SK-N-SH (cell line): ENCODE results near the gene BMP4. TPM values are rescaled to one million over a fixed set of nuclear protein-coding genes. Genes with fewer than 3 reads are reported as not detected.

ENCODE experiments used
- CTCF ChIA-PET: fragments of 300-600, 350-600 bp; formaldehyde crosslinking; extraction: SDS; loops from one replicate; lab custom pipeline; 2021; lab: Yijun Ruan, JAX
- POLR2A ChIA-PET: fragments of 350-600 bp; sonication (Branson Sonifier 250); formaldehyde crosslinking; extraction: SDS; loops from one replicate; lab custom pipeline; 2020; ENCODE audit warnings: antibody characterized with exemption, inconsistent platforms; lab: Yijun Ruan, JAX
- DNase-seq: peaks from one replicate; pipeline ENCODE4 v3.0.0; 2012
- H2AFZ ChIP-seq: fragments of 200-600 bp; sonication (generic); 2 replicates; pipeline ENCODE4 v1.8.1; 2016; ENCODE audit warnings: antibody characterized with exemption, mild to moderate bottlenecking, low read depth
- H3F3A ChIP-seq: fragments of 200-600 bp; sonication (generic); replicated peaks from 2 replicates; pipeline ENCODE3; 2016; ENCODE audit warnings: antibody characterized with exemption, mild to moderate bottlenecking; ENCODE audit not compliant: insufficient read depth
- H3K27ac ChIP-seq, 2 experiments: fragments of 200-500 bp in 1 of 2; fragments of 200-600 bp in 1 of 2; sonication (Bioruptor generic) in 1 of 2; sonication (generic), shearing (Covaris generic) in 1 of 2; 2 replicates each; pipeline versions ENCODE4 v1.5.1 to v1.6.1; 2014 to 2016; ENCODE audit warnings: low read depth in 2 of 2, inconsistent platforms in 1 of 2, low read length in 1 of 2, mild to moderate bottlenecking in 1 of 2, mixed read lengths in 1 of 2
- H3K27me3 ChIP-seq: fragments of 200-600 bp; sonication (generic), shearing (Covaris generic); 2 replicates; pipeline ENCODE4 v1.6.1; 2016; ENCODE audit warnings: mixed run types; ENCODE audit not compliant: insufficient read depth
- H3K36me3 ChIP-seq, 2 experiments: fragments of 200-500 bp in 1 of 2; fragments of 200-600 bp in 1 of 2; sonication (Bioruptor generic) in 1 of 2; sonication (generic) in 1 of 2; replicated peaks in 1 of 2; 2 replicates each; pipeline versions ENCODE3 to v1.5.1; 2014 to 2016; ENCODE audit warnings: low read length in 1 of 2, mild to moderate bottlenecking in 1 of 2; ENCODE audit not compliant: insufficient read depth in 2 of 2, control insufficient read depth in 1 of 2
- H3K4me1 ChIP-seq, 2 experiments: fragments of 200-500 bp in 1 of 2; fragments of 200-600 bp in 1 of 2; sonication (Bioruptor generic) in 1 of 2; sonication (generic), shearing (Covaris generic) in 1 of 2; 2 replicates each; pipeline versions ENCODE4 v1.5.1 to v1.6.1; 2014 to 2016; ENCODE audit warnings: low read depth in 1 of 2, low read length in 1 of 2, mixed run types in 1 of 2; ENCODE audit not compliant: insufficient read depth in 2 of 2, control insufficient read depth in 1 of 2
- H3K4me2 ChIP-seq: fragments of 200-600 bp; sonication (generic), shearing (Covaris generic); 2 replicates; pipeline ENCODE4 v1.6.1; 2017; ENCODE audit warnings: mixed run types
- H3K4me3 ChIP-seq, 2 experiments: fragments of 200-500 bp in 1 of 2; fragments of 200-600 bp in 1 of 2; sonication (Bioruptor generic) in 1 of 2; sonication (generic), shearing (Covaris generic) in 1 of 2; 2 replicates each; pipeline versions ENCODE4 v1.5.1 to v1.8.1; 2014 to 2016; ENCODE audit warnings: low read depth in 2 of 2, inconsistent platforms in 1 of 2, low read length in 1 of 2, mild to moderate bottlenecking in 1 of 2, mixed read lengths in 1 of 2, moderate library complexity in 1 of 2
- H3K79me2 ChIP-seq: fragments of 200-600 bp; sonication (generic); 2 replicates; pipeline ENCODE4 v1.8.1; 2017; ENCODE audit warnings: mild to moderate bottlenecking; ENCODE audit not compliant: insufficient read depth
- H3K9ac ChIP-seq: fragments of 200-600 bp; sonication (generic); 2 replicates; pipeline ENCODE4 v1.6.1; 2017; ENCODE audit warnings: mixed run types
- H3K9me2 ChIP-seq: fragments of 200-600 bp; sonication (generic); 2 replicates; pipeline ENCODE4 v1.6.1; 2017; ENCODE audit warnings: mixed run types
- H3K9me3 ChIP-seq: fragments of 200-600 bp; sonication (generic); 2 replicates; pipeline ENCODE4 v1.6.1; 2017; ENCODE audit warnings: mixed run types, mild to moderate bottlenecking, moderate library complexity
- H4K20me1 ChIP-seq: fragments of 200-600 bp; sonication (generic); 2 replicates; pipeline ENCODE4 v1.6.1; 2017; ENCODE audit warnings: mild to moderate bottlenecking, mixed run types; ENCODE audit not compliant: insufficient read depth
- CTCF ChIP-seq: fragments of 200-600 bp; sonication (generic); IDR thresholded peaks from 2 replicates; pipeline ENCODE4 v1.6.1; 2017; ENCODE audit warnings: antibody characterized with exemption, mild to moderate bottlenecking, moderate library complexity
- ELF1 ChIP-seq: IDR thresholded peaks from 2 replicates; pipeline ENCODE4 v1.4.0; 2012
- RAD21 ChIP-seq: IDR thresholded peaks from 2 replicates; pipeline ENCODE4 v1.6.1; 2012; ENCODE audit warnings: mild to moderate bottlenecking, low read length
- TCF12 ChIP-seq: IDR thresholded peaks from 2 replicates; pipeline ENCODE4 v1.4.0; 2012
- TEAD4 ChIP-seq: IDR thresholded peaks from 2 replicates; pipeline ENCODE4 v1.4.0; 2012; ENCODE audit warnings: mild to moderate bottlenecking, borderline replicate concordance; ENCODE audit not compliant: insufficient read depth
- WGBS: methylation state at CpG from one replicate; pipeline ENCODE4 v1.1.6; 2017; ENCODE audit warnings: low lambda C conversion rate; 5-methylcytosine and 5-hydroxymethylcytosine counted together
- polyA plus RNA-seq, 3 experiments: library from polyadenylated mRNA; depleted of rRNA; stranded (reverse); fragments of >200 nt; gene quantifications; 2 replicates each; pipeline ENCODE4 v1.2.3, GENCODE V29; 2012

BMP4 gene
- polyA plus RNA-seq, 1 of the 3 experiments (the other 2 are of a cell fraction): not detected

DNA sequence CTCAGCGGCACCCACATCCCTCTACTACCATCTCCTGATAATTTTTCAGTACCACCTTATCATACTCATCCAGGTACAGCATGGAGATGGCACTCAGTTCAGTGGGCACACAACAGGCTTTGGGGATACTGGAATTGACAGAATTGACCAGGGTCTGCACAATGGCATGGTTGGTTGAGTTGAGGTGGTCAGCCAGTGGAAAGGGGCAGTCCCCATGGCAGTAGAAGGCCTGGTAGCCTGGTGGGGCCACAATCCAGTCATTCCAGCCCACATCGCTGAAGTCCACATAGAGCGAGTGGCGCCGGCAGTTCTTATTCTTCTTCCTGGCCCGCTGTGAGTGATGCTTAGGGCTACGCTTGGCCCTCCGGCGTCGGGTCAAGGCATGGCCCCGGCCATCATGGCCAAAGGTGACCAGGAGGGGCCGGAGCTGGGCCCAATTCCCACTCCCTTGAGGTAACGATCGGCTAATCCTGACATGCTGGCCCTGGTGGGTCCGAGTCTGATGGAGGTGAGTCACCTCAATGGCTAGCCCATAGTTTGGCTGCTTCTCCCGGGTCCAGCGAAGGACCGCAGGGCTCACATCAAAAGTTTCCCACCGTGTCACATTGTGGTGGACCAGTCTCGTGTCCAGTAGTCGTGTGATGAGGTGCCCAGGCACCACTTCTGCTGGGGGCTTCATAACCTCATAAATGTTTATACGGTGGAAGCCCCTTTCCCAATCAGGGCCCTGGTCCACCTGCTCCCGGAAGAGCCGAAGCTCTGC, 6.4 kb downstream of the BMP4 start:
- no peak for TF ChIP-seq CTCF
- no peaks in the 10 kb centered on the region for H3K79me2 ChIP-seq
- H3K9me3 ChIP-seq: no peaks in the 10 kb centered on the region
- H4K20me1 ChIP-seq: no peaks in the 10 kb centered on the region
- H3K4me1 ChIP-seq: peaks cover 0 to 4% of the 10 kb centered on the region in 2 experiments; a peak in 1 of 4 replicates
- ChIA-PET CTCF (no interaction called here), POLR2A (no interaction called here)
- H3K9ac ChIP-seq: no peak overlapping the region
- WGBS: 26% methylated on average over 19 of the region's 24 CpGs
- no peak for DNase-seq
- H3K9me2 ChIP-seq: no peaks in the 10 kb centered on the region
- H3K4me2 ChIP-seq: no peak overlapping the region
- H3F3A ChIP-seq: no peaks in the 10 kb centered on the region
- H3K4me3 ChIP-seq: no peak overlapping the region
- peaks cover 91% of the 10 kb centered on the region for H3K27me3 ChIP-seq
- no peaks in the 10 kb centered on the region for H3K36me3 ChIP-seq
- H3K27ac ChIP-seq: no peak overlapping the region
- no peak overlapping the region for H2AFZ ChIP-seq

GRCh38 chr14:53949201-53949600, 7.4 kb downstream of the BMP4 start:
- Histone ChIP-seq H3K79me2 (no peaks in the 10 kb centered on the region), H3K9ac (no peak overlapping the region), H3K4me1 (peaks cover 0 to 4% of the 10 kb centered on the region in 2 experiments; a peak in 1 of 4 replicates), H3F3A (no peaks in the 10 kb centered on the region), H3K9me3 (no peaks in the 10 kb centered on the region), H3K4me3 (no peak overlapping the region), H4K20me1 (no peaks in the 10 kb centered on the region), H3K36me3 (no peaks in the 10 kb centered on the region), H3K4me2 (no peak overlapping the region), H3K9me2 (no peaks in the 10 kb centered on the region), H3K27me3 (peaks cover 91% of the 10 kb centered on the region), H2AFZ (no peak overlapping the region), H3K27ac (no peak overlapping the region)
- 20% methylated on average over 1 of the region's 1 CpG for WGBS
- DNase-seq: no peak
- TF ChIP-seq RAD21 (no peak), CTCF (no peak), ELF1 (no peak), TCF12 (no peak), TEAD4 (no peak)
- ChIA-PET CTCF (no interaction called here), POLR2A (no interaction called here)
